ENCODE measurements around the gene CNTF.
A peak's percentile ranks its signal among the peaks of the same experiment; 100 is the strongest.

DNA sequence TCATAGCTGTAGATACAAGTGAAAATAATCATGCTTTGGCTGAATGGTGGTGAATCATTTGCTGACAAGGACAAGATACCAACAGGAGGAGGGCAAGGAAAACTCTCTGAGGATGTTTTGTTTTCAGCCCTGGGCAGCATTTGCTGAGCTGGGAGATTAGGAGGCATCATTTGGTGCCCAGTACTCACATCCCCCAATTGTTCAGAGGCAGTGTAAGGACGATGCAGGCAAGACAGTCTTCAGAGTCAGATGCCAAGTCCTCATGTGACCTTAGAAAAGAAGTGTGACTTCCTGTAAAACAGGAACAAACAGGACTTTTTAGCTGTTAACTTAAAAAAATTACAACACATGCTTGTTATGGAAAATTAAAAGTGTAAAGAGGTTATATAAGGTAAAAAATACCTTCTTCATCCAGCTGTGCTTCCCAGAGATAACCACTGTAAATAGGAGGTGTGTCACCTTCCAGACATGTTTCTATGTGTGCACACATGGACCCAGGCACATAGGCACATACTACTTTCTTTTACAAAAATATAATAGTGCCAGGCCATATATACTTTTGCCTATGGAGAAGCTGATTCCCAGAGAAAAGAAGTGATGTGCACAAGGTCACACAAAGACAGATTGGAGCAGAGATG, 18.0 kb downstream of the CNTF start:
- TF ChIP-seq TAF1 (IDR thresholded peaks at IDR 0.05; ENCODE audit: borderline replicate concordance, low read depth, low read length) (no peak), JUNB (IDR thresholded peaks at IDR 0.05) (no peak), SMARCA5 (IDR thresholded peaks at IDR 0.05) (no peak), SRF (IDR thresholded peaks at IDR 0.05; ENCODE audit: low read depth in 2 of 2, low read length in 2 of 2) (no peak), RAD21 (IDR thresholded peaks at IDR 0.05; ENCODE audit: insufficient read depth, low read depth, low read length) (no peak), POLR2AphosphoS5 (IDR thresholded peaks at IDR 0.05; ENCODE audit: low read length) (no peak), RAD51 (IDR thresholded peaks at IDR 0.05) (peak; percentile 63), SP1 (IDR thresholded peaks at IDR 0.05; ENCODE audit: low read depth, low read length) (no peak)
- TF ChIP-seq, protein P1, sequence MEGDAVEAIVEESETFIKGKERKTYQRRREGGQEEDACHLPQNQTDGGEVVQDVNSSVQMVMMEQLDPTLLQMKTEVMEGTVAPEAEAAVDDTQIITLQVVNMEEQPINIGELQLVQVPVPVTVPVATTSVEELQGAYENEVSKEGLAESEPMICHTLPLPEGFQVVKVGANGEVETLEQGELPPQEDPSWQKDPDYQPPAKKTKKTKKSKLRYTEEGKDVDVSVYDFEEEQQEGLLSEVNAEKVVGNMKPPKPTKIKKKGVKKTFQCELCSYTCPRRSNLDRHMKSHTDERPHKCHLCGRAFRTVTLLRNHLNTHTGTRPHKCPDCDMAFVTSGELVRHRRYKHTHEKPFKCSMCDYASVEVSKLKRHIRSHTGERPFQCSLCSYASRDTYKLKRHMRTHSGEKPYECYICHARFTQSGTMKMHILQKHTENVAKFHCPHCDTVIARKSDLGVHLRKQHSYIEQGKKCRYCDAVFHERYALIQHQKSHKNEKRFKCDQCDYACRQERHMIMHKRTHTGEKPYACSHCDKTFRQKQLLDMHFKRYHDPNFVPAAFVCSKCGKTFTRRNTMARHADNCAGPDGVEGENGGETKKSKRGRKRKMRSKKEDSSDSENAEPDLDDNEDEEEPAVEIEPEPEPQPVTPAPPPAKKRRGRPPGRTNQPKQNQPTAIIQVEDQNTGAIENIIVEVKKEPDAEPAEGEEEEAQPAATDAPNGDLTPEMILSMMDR (IDR thresholded peaks at IDR 0.05 in 2 of 3, conservative IDR thresholded peaks at IDR 0.05 in 1 of 3; ENCODE audit: control insufficient read depth in 2 of 3, extremely low read depth in 1 of 3, insufficient read depth in 1 of 3, low read depth in 3 of 3, low read length in 3 of 3) = no peak

All from GM12878 (cell line).